Left ventricle myocardium inferior (tissue), 1 donor: ENCODE results near the gene ANKRD17. TPM values are rescaled to one million over a fixed set of nuclear protein-coding genes. Genes with fewer than 3 reads are reported as not detected.

Experiments
- DNase-seq: peaks from one replicate; pipeline ENCODE4 v3.0.0-alpha.2; 2020
- H3K27ac ChIP-seq: fragments of 200-600 bp; replicated peaks from 2 replicates; pipeline ENCODE4 v1.8.0; 2021
- H3K27me3 ChIP-seq: fragments of 200-600 bp; 2 replicates; pipeline ENCODE4 v1.8.0; 2021; ENCODE audit warnings: low read depth
- H3K36me3 ChIP-seq: fragments of 200-600 bp; 2 replicates; pipeline ENCODE4 v1.8.0; 2021
- H3K4me1 ChIP-seq: fragments of 200-600 bp; 2 replicates; pipeline ENCODE4 v1.8.0; 2021
- H3K4me3 ChIP-seq: fragments of 200-600 bp; 2 replicates; pipeline ENCODE4 v1.8.0; 2021; ENCODE audit warnings: mild to moderate bottlenecking, moderate library complexity
- H3K9me3 ChIP-seq: fragments of 200-600 bp; replicated peaks from 2 replicates; pipeline ENCODE4 v1.8.0; 2021
- CTCF ChIP-seq: fragments of 200-600 bp; IDR thresholded peaks from 2 replicates; pipeline ENCODE4 v1.8.0; 2021; ENCODE audit warnings: antibody characterized with exemption, mild to moderate bottlenecking, borderline replicate concordance
- intact Hi-C: fragments of 100-400 bp; cut with micrococcal nuclease; formaldehyde crosslinking; loops from one replicate; pipeline ENCODE4 v1.11.0; 2022
- total RNA-seq: library from RNA; stranded (reverse); fragmentation: NEBNext Ultra II Directional; extraction: Animal tissue kit (Norgen Biotek cat#: 25700); gene quantifications from one replicate; pipeline ENCODE4 v1.2.1, GENCODE V29; 2021
- donor health status: DM: no; HTN: yes; CAD: no; lungs with severe emphysema.

Gene ANKRD17
- total RNA-seq, 1 donor from 2014 or later = 54.1 TPM

GRCh38 chr4:73244945-73245601, 13.5 kb downstream of the ANKRD17 start:
- H3K4me1 ChIP-seq = peaks cover 72% of the 10 kb centered on the region
- H3K27me3 ChIP-seq = no peaks in the 10 kb centered on the region
- no peaks in the 10 kb centered on the region for H3K9me3 ChIP-seq
- no peak for TF ChIP-seq CTCF
- DNase-seq = no peak
- H3K4me3 ChIP-seq = no peak overlapping the region
- no peaks in the 10 kb centered on the region for H3K36me3 ChIP-seq
- intact Hi-C loops = no loop called here
- H3K27ac ChIP-seq = no peak overlapping the region

GRCh38 chr4:73237044-73237443, 21.6 kb downstream of the ANKRD17 start:
- Histone ChIP-seq H3K4me3 (no peak overlapping the region), H3K27me3 (no peaks in the 10 kb centered on the region), H3K9me3 (no peaks in the 10 kb centered on the region), H3K36me3 (peaks cover 15% of the 10 kb centered on the region), H3K27ac (no peak overlapping the region), H3K4me1 (peaks cover 54% of the 10 kb centered on the region)
- DNase-seq = no peak
- intact Hi-C loops = no loop called here
- TF ChIP-seq CTCF = no peak

GRCh38 chr4:73236151-73236550, 22.4 kb downstream of the ANKRD17 start:
- intact Hi-C loops = no loop called here
- Histone ChIP-seq H3K4me3 (no peak overlapping the region), H3K36me3 (peaks cover 21% of the 10 kb centered on the region), H3K4me1 (peaks cover 46% of the 10 kb centered on the region), H3K27ac (no peak overlapping the region), H3K27me3 (no peaks in the 10 kb centered on the region), H3K9me3 (no peaks in the 10 kb centered on the region)
- no peak for TF ChIP-seq CTCF
- no peak for DNase-seq

- intact Hi-C loops = no loop called here
- H3K9me3 ChIP-seq = no peaks in the 10 kb centered on the region
- no peaks in the 10 kb centered on the region for H3K27me3 ChIP-seq
- peaks cover 21% of the 10 kb centered on the region for H3K36me3 ChIP-seq
- H3K27ac ChIP-seq = no peak overlapping the region
- H3K4me1 ChIP-seq = peaks cover 44% of the 10 kb centered on the region
- no peak for DNase-seq
- H3K4me3 ChIP-seq = no peak overlapping the region
- no peak for TF ChIP-seq CTCF
These were observed 23.9 kb downstream of the ANKRD17 start for GRCh38 chr4:73234712-73235111.

- intact Hi-C loops = no loop called here
- DNase-seq = no peak
- Histone ChIP-seq H3K27me3 (no peaks in the 10 kb centered on the region), H3K4me3 (no peak overlapping the region), H3K4me1 (peaks cover 22% of the 10 kb centered on the region), H3K36me3 (peaks cover 21% of the 10 kb centered on the region), H3K9me3 (no peaks in the 10 kb centered on the region), H3K27ac (no peak overlapping the region)
- no peak for TF ChIP-seq CTCF
These were observed 26.8 kb downstream of the ANKRD17 start for GRCh38 chr4:73231518-73232487.
